Erythroblast (primary cell): ENCODE data around the gene TXNDC15.

Experiments
- DNase-seq, 2 experiments: peaks; one replicate each; lab custom pipeline; 2025; lab: John Stamatoyannopoulos, UW
- GATA1 ChIP-seq: IDR thresholded peaks from 2 replicates; pipeline ENCODE4 v1.6.1; 2011; ENCODE audit warnings: low read depth, mild to moderate bottlenecking, control low read depth, low read length, moderate library complexity
- POLR2A ChIP-seq: IDR thresholded peaks from 2 replicates; pipeline ENCODE4 v1.6.1; 2011; ENCODE audit warnings: mild to moderate bottlenecking, low read length

Gene TXNDC15

DNA sequence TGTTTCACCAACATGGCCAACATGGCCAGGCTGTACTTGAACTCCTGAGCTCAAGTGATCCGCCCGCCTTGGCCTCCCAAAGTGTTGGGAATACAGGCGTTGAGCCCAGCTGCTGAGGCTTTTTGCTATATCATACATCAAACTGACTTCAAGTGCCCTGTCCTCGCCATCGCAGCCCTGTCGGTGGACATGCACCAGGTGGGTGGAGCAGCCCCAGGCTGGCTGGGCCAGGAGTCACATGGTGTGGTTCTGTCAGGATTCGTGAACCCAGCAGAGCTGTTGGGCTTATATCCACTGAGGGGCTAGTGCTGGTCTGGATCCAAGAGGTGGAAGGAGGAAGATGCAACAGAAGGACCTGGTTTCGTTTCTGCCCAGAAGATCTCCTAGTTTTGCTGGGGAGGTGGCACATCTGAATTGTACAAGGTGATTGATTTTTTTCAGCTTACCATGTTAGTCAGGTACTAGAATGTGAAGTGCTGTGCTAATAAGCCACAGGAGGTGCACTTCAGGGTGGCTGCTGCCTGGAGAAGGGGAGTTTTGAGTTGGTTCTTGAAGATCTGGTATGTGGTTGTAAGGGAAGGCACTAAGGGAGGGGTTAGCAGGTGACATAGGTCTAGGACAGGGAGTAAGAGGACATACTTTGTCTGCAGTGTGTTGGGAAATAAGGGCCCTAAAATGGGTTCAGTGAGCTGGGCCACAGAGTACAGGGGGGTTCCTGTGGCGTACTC is 46.8 kb downstream of the TXNDC15 start:
- TF ChIP-seq GATA1 (no peak), POLR2A (no peak)
- DNase-seq, result no peak

DNA sequence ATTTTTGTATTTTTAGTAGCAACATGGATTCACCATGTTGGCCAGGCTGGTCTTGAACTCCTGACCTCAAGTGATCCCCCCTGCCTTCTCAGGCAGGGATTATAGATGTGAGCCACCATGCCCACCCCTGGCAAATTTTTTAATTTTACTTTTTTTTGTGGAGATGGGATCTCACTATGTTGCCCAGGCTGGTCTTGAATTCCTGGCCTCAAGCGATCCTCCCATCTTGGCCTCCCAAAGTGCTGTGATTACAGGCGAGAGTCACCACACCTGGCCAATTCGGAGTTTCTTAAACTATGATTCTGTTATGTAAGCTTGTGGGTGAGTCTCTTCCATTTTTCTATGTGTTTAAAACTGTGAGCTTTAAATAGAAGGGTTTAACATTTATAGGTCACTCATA is 58.3 kb downstream of the TXNDC15 start:
- DNase-seq, result no peak
- TF ChIP-seq GATA1 (no peak), POLR2A (no peak)

DNA sequence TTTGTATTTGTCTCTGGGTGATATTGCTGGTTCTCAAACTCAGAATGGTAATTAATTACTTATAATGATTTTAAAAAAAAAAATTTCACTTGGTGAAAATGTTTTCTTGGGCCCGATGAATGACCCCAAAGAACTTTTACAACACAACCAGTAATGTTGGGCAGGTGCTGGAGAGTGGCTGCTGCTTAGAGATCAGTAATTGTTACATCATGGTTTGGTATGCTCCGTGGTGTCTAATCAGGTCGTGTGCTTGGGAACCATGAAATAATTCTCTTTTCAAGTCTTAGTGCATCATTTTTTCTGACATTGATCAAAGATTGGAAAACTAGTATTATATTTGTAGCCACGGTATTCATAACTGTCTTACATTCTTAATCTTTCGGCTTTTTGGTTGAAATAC is 60.0 kb downstream of the TXNDC15 start:
- TF ChIP-seq POLR2A (no peak), GATA1 (no peak)

DNA sequence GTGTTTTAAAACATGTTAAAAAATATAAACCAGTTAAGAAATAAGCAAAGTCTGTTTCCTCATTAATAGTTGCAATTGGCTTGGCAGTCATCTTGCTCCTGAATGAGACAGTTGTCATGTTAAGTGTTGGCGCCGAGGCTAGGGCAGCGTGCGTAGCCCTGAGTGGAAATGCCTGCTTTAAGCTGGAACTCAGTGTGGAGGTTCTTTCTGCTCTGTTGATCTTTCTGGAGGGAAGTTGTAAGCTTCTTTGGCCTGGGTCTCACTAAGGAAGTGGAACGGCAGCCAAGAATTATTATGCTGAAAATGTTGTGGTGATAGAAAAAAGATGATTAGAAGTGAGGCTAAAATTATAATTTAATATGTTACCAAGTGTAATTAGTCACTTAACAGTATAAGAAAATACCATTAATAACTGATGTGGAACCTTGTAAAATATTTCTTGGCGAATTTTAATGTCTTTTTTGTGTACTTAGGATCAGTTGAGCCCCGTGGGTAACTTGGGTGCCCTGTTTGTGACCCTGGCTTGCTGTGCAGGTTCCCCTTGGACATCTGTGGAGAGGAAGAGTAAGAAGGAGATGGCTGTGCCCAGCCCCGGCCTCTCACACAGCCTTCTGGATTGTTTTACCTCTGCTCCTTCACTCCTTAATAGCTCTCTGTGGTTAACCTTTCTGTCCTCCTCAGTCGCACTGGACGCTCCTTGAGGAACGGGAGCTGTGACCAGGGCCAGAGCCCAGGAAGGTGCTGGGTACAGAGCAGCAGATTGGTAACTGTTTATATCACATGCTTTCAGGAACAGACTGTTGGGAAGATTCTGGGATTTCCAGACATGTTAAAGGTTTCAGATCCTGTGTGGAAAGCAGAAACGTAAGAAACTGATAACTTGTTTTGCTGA is 61.8 kb downstream of the TXNDC15 start:
- DNase-seq, result no peak
- TF ChIP-seq GATA1 (no peak), POLR2A (no peak)

More for the DNA sequence above, 60.0 kb downstream of the TXNDC15 start:
- no peak for DNase-seq

DNA sequence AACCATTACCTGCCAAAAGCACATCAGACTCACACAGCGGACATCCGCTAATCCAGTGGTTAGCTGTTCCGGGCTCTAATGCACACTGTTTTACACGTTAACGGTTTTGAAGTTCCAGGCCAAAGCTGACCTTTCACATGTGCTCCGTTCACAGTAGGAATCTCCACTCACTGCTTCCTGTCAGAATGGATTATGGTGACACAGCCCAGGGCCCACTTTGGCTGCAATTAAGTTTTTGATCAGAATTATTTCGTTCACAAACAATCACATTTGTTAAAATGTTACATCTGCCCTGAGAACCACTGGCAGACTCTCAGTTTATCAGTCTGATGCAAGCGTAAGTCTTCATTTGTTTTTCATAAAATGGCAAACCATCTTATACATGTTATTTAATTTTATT is 63.4 kb downstream of the TXNDC15 start:
- TF ChIP-seq GATA1, result no peak
- no peak for DNase-seq

DNA sequence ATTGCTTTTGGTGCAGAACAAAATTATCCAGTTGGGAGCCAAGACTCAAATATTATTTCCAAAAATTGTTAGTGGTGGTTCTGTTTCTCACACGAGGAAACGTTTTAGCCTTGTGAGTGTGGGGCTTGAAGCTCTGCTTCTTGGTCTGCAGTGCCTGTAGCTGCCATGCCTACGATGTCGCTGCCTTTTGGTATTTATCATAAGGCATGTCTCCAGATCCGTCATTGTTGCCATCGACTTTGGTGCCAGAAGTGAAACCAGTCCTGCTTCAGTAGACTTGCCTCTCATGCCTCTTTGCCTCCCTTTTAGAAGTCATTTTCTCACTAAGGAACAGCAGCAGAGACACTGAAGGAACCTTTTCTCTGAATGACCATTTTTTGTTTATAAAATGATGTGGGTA is 63.9 kb downstream of the TXNDC15 start:
- TF ChIP-seq GATA1, result no peak
- no peak for TF ChIP-seq POLR2A
- DNase-seq, result no peak

DNA sequence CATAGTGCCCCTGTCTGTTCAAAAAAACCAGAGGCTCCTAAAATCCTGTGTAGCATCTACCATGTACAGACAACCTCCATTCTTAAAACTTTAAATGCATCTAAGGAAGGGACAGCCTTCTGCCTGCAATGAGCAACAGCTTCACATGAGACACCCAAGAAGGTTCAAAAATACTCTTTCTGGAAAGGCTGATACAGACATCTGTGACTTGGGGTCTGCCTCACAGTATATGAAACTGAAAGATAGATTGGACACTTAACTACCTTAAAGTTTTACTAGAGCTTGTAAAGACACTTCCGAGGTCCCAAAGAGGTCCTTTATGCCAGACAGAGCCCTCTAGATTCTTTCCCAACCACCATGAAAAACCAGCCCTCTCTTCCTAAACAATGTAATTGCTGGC is 65.3 kb downstream of the TXNDC15 start:
- DNase-seq, result no peak
- TF ChIP-seq GATA1 (no peak), POLR2A (no peak)

DNA sequence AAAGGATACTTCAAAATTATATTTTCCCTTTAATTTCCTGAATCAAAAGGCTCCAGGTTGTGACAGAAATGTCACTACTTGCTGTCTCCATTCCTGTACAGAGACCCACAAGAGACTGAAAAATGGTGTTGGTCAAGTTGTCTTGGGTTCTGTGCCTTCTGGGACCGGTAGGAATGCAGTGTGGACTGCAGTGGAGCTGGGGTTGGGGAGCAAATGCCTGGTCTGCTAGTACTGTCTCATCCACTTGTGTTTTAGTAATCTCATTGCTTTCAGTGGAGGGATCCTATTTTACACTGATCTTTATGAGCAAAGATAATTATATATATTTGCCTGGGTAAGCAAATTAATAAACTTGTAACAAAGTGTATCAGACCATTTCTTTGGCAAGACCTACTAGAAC is 69.4 kb downstream of the TXNDC15 start:
- DNase-seq, result no peak
- TF ChIP-seq GATA1 (no peak), POLR2A (no peak)

DNA sequence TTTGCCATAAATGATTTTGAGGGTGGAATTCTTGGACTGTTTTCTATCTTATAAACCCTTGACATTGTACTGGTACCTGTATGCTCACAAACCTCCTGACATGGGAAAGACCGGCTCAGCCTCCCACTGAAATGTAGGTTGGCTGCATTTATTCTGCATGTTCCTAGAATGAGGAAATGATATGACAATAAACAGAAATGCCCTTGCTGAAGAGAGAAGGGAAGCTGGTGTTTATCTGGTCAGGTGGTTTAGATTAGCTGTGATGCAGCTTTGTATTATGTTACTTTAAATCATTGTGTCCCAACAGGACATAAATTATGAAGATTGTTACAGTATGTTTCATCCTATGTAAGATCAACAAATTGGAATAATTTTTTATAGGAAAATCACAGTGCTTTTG is 70.5 kb downstream of the TXNDC15 start:
- no peak for TF ChIP-seq POLR2A
- DNase-seq, result no peak

DNA sequence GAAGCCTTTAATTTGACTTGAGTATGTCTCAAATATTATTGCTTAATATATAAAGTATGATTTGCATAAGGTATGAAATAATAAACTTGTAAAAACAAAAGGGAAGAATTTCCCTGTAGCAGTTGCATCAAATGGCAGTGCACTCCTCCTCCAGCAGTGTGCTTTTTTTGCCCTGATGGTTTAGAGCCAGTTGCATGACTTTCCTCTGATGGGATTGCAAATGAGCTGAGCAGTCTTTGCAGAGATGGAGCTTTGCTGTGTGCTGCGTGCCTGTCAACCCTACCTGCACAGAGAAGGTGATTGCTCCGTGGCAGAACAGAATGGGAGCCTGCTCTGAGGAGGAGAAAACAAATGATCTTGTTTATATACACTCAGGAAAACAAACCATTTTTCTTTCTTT is 70.9 kb downstream of the TXNDC15 start:
- TF ChIP-seq POLR2A, result no peak
- no peak for TF ChIP-seq GATA1
- no peak for DNase-seq

DNA sequence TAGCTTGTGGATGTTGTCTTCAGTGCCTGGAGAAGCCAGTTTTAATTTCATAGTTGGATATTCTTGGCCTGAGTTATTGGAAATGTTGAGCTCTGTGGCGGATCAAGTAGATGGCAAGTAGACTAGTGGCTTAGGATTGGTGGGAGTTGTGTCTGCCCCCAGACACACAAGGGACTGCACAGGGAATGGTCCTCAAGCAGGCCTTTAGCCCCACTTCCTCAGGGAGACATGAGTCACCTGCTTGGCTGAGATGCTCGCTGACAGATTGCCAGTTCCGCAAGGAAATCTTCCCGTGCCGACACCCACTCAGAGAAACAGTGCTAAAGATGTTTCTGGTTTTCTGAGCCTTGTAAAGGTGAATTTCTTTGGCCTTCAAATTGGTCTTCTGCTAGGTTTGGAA is 74.7 kb downstream of the TXNDC15 start:
- no peak for TF ChIP-seq GATA1
- no peak for TF ChIP-seq POLR2A
- no peak for DNase-seq

DNA sequence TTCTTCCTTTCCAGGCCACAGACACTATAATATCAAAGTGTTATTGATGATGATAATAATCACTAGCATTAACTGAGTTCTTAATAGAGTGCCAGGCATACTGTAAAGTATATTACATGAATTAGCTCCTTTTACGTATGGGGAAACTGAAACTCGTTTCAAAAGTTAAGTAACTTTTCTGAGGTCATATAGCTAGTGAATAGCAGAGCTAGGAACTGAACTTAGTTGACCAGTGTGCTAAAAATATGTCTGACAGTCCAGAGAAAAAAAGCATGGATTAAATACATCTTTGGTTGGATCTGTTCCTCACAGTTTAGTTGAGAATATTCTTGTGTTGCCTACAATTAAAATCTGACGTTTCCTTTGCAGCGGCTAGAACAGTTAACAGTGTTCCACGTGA is 75.1 kb downstream of the TXNDC15 start:
- DNase-seq, result no peak
- TF ChIP-seq POLR2A (no peak), GATA1 (no peak)
